Liver (tissue), 9 donors: Measurements from ENCODE around the gene CRYBA2. TPM values are rescaled to one million over a fixed set of nuclear protein-coding genes. Genes with fewer than 3 reads are reported as not detected.

Source experiments
- DNase-seq: peaks from one replicate; pipeline ENCODE4 v3.0.0-alpha.2; 2017; ENCODE audit warnings: low spot score
- H3K27ac ChIP-seq, 2 donors: one replicate each; pipeline ENCODE4 v1.7.0; 2013; ENCODE audit warnings: inconsistent platforms in 2 of 2, low read length in 2 of 2, control low read depth in 1 of 2, low read depth in 1 of 2, mild to moderate bottlenecking in 1 of 2
- H3K27me3 ChIP-seq, 4 donors: one replicate each; pipeline versions ENCODE4 v1.6.1 to v1.7.0; 2013; ENCODE audit warnings: low read length in 3 of 4, inconsistent platforms in 1 of 4, mild to moderate bottlenecking in 1 of 4, moderate library complexity in 1 of 4; ENCODE audit not compliant: control insufficient read depth in 4 of 4, insufficient read depth in 4 of 4
- H3K36me3 ChIP-seq, 4 donors: one replicate each; pipeline versions ENCODE4 v1.6.1 to v1.7.0; 2013; ENCODE audit warnings: low read length in 3 of 4, mild to moderate bottlenecking in 3 of 4, low read depth in 1 of 4, moderate library complexity in 1 of 4; ENCODE audit not compliant: control insufficient read depth in 4 of 4, insufficient read depth in 3 of 4
- H3K4me1 ChIP-seq, 4 donors: one replicate each; pipeline versions ENCODE4 v1.6.1 to v1.7.0; 2013; ENCODE audit warnings: low read length in 3 of 4, mild to moderate bottlenecking in 3 of 4, moderate library complexity in 1 of 4; ENCODE audit not compliant: control insufficient read depth in 4 of 4, insufficient read depth in 4 of 4
- H3K4me3 ChIP-seq, 3 donors: one replicate each; pipeline versions ENCODE4 v1.6.1 to v1.7.0; 2013; ENCODE audit warnings: low read length in 3 of 3, control low read depth in 1 of 3, low read depth in 1 of 3, mild to moderate bottlenecking in 1 of 3
- H3K9ac ChIP-seq, 2 donors: one replicate each; pipeline ENCODE4 v1.7.0; 2013; ENCODE audit warnings: low read length in 2 of 2, mild to moderate bottlenecking in 2 of 2, moderate library complexity in 2 of 2, control low read depth in 1 of 2, low read depth in 1 of 2
- H3K9me3 ChIP-seq, 4 donors: one replicate each; pipeline versions ENCODE4 v1.6.1 to v1.7.0; 2013; ENCODE audit warnings: low read length in 3 of 4; ENCODE audit not compliant: control insufficient read depth in 4 of 4
- ATF3 ChIP-seq: IDR thresholded peaks from 2 replicates; pipeline ENCODE4 v1.6.1; 2016; ENCODE audit warnings: antibody characterized with exemption
- CTCF ChIP-seq: fragments of 150-350 bp; IDR thresholded peaks from 2 replicates; pipeline ENCODE4 v1.5.1; 2017; ENCODE audit warnings: improper control_type of control experiment, low read depth, low read length; ENCODE audit not compliant: missing input control
- EGR1 ChIP-seq, 2 donors: IDR thresholded peaks; 2 replicates each; pipeline ENCODE4 v1.6.1; 2016 to 2018; ENCODE audit warnings: antibody characterized with exemption in 2 of 2, low read depth in 2 of 2
- FOXA1 ChIP-seq: IDR thresholded peaks from 2 replicates; pipeline ENCODE4 v1.6.1; 2016; ENCODE audit warnings: antibody characterized with exemption
- FOXA2 ChIP-seq: IDR thresholded peaks from 2 replicates; pipeline ENCODE4 v1.6.1; 2016; ENCODE audit warnings: antibody characterized with exemption
- GABPA ChIP-seq, 2 donors: IDR thresholded peaks in 1 of 2; conservative IDR thresholded peaks in 1 of 2; 2 replicates each; pipeline ENCODE4 v1.6.1; 2016; ENCODE audit warnings: antibody characterized with exemption in 2 of 2, mild to moderate bottlenecking in 1 of 2, moderate library complexity in 1 of 2
- HNF4A ChIP-seq, 2 donors: conservative IDR thresholded peaks; 2 replicates each; pipeline ENCODE4 v1.6.1; 2016; ENCODE audit warnings: antibody characterized with exemption in 2 of 2, mild to moderate bottlenecking in 2 of 2
- JUND ChIP-seq, 2 donors: IDR thresholded peaks; 2 replicates each; pipeline ENCODE4 v1.6.1; 2016; ENCODE audit warnings: antibody characterized with exemption in 2 of 2
- NR2F2 ChIP-seq: IDR thresholded peaks from 2 replicates; pipeline ENCODE4 v1.6.1; 2016; ENCODE audit warnings: antibody characterized with exemption
- RAD21 ChIP-seq, 2 donors: IDR thresholded peaks; 2 replicates each; pipeline ENCODE4 v1.6.1; 2016; ENCODE audit warnings: antibody characterized with exemption in 2 of 2, mild to moderate bottlenecking in 2 of 2
- RXRA ChIP-seq, 2 donors: IDR thresholded peaks; 2 replicates each; pipeline ENCODE4 v1.6.1; 2017 to 2018; ENCODE audit warnings: antibody characterized with exemption in 2 of 2, mild to moderate bottlenecking in 1 of 2
- SP1 ChIP-seq: IDR thresholded peaks from 2 replicates; pipeline ENCODE4 v1.6.1; 2018; ENCODE audit warnings: antibody characterized with exemption, mild to moderate bottlenecking
- TAF1 ChIP-seq: conservative IDR thresholded peaks from 2 replicates; pipeline ENCODE4 v1.6.1; 2016; ENCODE audit warnings: antibody characterized with exemption, mild to moderate bottlenecking
- YY1 ChIP-seq: IDR thresholded peaks from 2 replicates; pipeline ENCODE4 v1.6.1; 2016; ENCODE audit warnings: antibody characterized with exemption, mild to moderate bottlenecking
- WGBS: extraction: QIAGEN DNeasy Blood & Tissue Kit; methylation state at CpG from one replicate; pipeline ENCODE4 v1.1.7; 2013; 5-methylcytosine and 5-hydroxymethylcytosine counted together
- polyA plus RNA-seq, 2 donors: library from polyadenylated mRNA; stranded (reverse) in 1 of 2; unstranded in 1 of 2; fragments of 200-250 nt in 1 of 2; fragments of >200 nt in 1 of 2; fragmentation: Nextera tagmentation in 1 of 2; extraction: Ambion mirVana in 1 of 2; gene quantifications; one replicate each; pipeline versions ENCODE4 v1.2.1 to v1.2.3, GENCODE V29; 2013 to 2015
- total RNA-seq, 2 donors: library from RNA; depleted of rRNA; stranded (reverse); fragments of >200 nt; gene quantifications; one replicate each; pipeline ENCODE4 v1.2.3, GENCODE V29; 2014
- TF ChIP-seq, protein P1 (sequence below): IDR thresholded peaks from 2 replicates; pipeline ENCODE4 v1.6.1; 2016; ENCODE audit warnings: antibody characterized with exemption
- TF ChIP-seq, protein P2 (sequence below): IDR thresholded peaks from 2 replicates; pipeline ENCODE4 v1.6.1; 2016; ENCODE audit warnings: antibody characterized with exemption
- donor health status: healthy.
- donor health status: healthy.
- donor health status: healthy.
- donor health status: healthy.
- donor health status: healthy.

CRYBA2 gene
- total and polyA plus RNA-seq, 4 donors, result not detected

DNA sequence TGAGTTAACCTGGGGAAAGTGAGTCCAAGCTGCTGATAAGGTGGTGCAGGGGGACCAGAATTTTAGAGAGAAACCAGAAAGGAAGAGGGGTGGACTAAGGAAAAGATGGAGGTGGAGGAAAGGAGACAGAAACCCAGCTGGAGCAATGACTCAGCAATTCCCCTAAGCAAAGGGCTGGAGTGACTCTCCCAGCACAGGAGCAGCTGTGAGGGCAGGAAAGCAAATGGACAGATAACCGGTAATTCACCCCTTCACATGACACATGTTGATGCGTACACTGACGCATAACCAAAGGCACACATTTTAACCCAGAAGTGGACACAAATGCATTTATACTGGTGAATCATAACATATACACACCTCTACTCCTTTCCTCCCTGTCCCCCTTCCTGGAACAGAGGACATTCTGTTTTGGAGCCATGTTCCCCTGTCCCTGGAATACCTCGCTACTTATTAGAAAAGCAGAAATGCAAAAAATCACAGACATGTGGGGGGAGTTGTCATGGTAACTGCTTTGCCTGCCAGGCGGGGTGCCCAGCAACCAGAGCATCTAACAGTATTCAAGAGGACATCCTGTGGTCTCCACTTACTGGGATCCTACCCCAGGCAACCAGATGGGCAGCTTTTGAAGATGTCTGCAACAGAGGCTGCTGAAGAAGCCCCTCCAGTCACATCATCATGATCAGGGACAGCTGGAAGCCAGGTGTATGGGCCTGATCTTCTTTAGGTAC lies 29.0 kb downstream of the CRYBA2 start:
- Histone ChIP-seq H3K36me3 (no peaks in the 10 kb centered on the region), H3K27ac (no peak overlapping the region), H3K27me3 (peaks cover 6 to 17% (median 9%) of the 10 kb centered on the region in 4 donors), H3K4me3 (no peak overlapping the region), H3K9me3 (no peaks in the 10 kb centered on the region), H3K9ac (no peak overlapping the region), H3K4me1 (peaks cover 0 to 12% (median 5%) of the 10 kb centered on the region in 4 donors)
- WGBS, result 52% methylated on average over 5 of the region's 5 CpGs
- no peak for DNase-seq
- TF ChIP-seq FOXA2 (no peak), EGR1 (IDR thresholded peaks at IDR 0.05; ENCODE audit: low read depth in 2 of 2) (no peak), FOXA1 (no peak), HNF4A (conservative IDR thresholded peaks at IDR 0.05) (no peak), NR2F2 (no peak), JUND (IDR thresholded peaks at IDR 0.05) (no peak), RXRA (IDR thresholded peaks at IDR 0.05) (no peak), GABPA (IDR thresholded peaks at IDR 0.05 in 1 of 2, conservative IDR thresholded peaks at IDR 0.05 in 1 of 2) (no peak)
- TF ChIP-seq, protein P1, sequence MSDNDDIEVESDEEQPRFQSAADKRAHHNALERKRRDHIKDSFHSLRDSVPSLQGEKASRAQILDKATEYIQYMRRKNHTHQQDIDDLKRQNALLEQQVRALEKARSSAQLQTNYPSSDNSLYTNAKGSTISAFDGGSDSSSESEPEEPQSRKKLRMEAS, result no peak
- TF ChIP-seq, protein P2, sequence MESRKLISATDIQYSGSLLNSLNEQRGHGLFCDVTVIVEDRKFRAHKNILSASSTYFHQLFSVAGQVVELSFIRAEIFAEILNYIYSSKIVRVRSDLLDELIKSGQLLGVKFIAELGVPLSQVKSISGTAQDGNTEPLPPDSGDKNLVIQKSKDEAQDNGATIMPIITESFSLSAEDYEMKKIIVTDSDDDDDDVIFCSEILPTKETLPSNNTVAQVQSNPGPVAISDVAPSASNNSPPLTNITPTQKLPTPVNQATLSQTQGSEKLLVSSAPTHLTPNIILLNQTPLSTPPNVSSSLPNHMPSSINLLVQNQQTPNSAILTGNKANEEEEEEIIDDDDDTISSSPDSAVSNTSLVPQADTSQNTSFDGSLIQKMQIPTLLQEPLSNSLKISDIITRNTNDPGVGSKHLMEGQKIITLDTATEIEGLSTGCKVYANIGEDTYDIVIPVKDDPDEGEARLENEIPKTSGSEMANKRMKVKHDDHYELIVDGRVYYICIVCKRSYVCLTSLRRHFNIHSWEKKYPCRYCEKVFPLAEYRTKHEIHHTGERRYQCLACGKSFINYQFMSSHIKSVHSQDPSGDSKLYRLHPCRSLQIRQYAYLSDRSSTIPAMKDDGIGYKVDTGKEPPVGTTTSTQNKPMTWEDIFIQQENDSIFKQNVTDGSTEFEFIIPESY, result no peak

GRCh38 chr2:218963601-218964000 lies 29.6 kb downstream of the CRYBA2 start:
- no peak for DNase-seq
- Histone ChIP-seq H3K36me3 (no peaks in the 10 kb centered on the region), H3K4me3 (no peak overlapping the region), H3K27me3 (peaks cover 6 to 17% (median 9%) of the 10 kb centered on the region in 4 donors), H3K9ac (no peak overlapping the region), H3K9me3 (no peaks in the 10 kb centered on the region), H3K4me1 (peaks cover 0 to 12% (median 5%) of the 10 kb centered on the region in 4 donors), H3K27ac (no peak overlapping the region)
- 13% methylated on average over 5 of the region's 5 CpGs for WGBS
- TF ChIP-seq, protein P2, result no peak
- TF ChIP-seq HNF4A (conservative IDR thresholded peaks at IDR 0.05), result no peak
- TF ChIP-seq, protein P1, result no peak
- TF ChIP-seq RAD21 (IDR thresholded peaks at IDR 0.05), result no peak
- TF ChIP-seq YY1, result no peak
- TF ChIP-seq EGR1 (IDR thresholded peaks at IDR 0.05; ENCODE audit: low read depth in 2 of 2), result no peak
- no peak for TF ChIP-seq FOXA1
- no peak for TF ChIP-seq TAF1
- TF ChIP-seq CTCF, result no peak
- TF ChIP-seq GABPA (IDR thresholded peaks at IDR 0.05 in 1 of 2, conservative IDR thresholded peaks at IDR 0.05 in 1 of 2), result no peak
- no peak for TF ChIP-seq ATF3
- no peak for TF ChIP-seq FOXA2
- TF ChIP-seq SP1, result no peak
